GM21737 (cell line): Measurements from ENCODE around the gene TM9SF2.
A peak's percentile ranks its signal among the peaks of the same experiment; 100 is the strongest.

Source experiments
- ATAC-seq: cut with Tn5 transposase; IDR thresholded peaks from one replicate; pipeline ENCODE4 v1.9.1; 2021; ENCODE audit warnings: mild to moderate bottlenecking, moderate library complexity; ENCODE audit not compliant: unreplicated experiment

Gene TM9SF2

DNA sequence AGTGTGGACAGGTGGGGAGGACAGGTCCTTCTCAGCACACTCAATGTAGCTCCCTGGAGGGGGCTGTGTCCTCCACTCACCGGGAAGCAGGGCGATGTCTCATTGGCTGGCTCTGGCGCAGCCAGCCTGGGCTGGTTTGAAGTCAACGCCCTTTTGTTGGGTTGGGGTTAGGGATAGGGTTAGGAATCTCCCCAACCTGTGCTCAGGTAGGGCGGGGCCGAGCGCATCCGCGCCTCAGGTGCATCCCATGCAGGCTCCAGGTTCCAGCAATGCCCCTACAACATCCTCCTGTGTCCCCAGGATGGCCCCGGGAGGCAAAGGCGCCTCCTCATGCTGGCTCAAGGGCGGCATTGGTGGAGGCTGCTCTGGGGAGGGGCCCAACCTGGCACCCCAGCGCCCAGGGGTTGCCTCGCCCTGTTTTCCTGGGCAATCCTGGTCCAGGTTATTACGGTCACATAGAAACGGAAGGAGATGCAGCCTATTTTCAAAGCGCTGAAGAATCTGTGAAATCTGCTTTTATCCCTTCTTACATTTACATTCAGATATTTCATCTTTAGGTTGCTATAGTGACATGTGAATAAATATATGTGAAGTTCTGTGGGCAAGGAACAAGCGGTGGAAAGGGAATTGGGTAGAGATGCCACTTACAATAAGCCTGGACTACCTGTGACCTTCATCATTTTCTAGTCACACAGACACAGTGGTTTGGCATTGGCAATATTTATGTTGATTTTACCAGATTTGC is 74.3 kb downstream of the TM9SF2 start:
- ATAC-seq: no peak

DNA sequence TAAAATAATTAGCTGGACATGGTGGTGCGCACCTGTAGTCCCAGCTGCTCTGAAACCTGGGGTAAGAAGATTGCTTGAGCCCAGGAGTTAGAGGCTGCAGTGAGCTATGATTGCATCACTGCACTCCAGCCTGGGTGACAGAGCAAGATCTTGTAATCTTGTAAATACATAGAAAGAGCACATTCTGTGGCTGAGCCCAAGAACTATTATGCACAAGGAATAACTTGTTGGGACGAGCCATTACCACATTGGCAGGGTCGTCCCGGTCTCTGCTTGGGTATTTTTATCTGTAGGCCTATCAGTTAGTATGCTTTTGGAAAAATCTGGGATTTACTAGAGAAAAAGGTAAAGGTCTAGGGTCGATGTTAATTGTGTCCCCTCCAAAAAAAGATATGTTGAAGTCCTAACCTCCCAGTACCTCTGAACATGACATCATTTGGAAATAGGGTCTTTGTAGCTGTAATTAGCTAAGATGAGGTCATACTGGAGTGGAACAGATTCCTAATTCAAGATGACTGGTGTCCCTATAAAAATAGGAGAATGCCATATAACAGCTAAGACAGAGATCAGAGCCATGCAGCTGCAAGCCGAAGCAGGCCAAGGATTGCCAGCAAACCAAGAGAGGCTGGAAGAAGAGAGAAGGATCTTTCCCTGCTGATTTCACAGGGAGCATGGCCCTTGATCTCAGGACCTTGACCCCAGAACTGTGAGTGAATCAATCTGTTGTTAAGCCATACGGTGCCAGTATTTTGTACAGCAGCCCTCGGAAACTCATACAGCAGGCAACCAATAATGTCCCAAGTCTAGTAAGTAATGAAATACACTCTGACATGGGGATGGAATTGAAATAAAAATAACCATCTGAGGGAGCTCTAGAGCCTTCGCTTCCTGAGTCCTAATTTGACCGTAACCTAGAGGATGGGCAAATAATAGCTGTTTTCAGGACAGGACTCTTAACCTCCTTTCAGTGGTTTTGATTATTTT is 77.0 kb downstream of the TM9SF2 start:
- ATAC-seq: no peak

DNA sequence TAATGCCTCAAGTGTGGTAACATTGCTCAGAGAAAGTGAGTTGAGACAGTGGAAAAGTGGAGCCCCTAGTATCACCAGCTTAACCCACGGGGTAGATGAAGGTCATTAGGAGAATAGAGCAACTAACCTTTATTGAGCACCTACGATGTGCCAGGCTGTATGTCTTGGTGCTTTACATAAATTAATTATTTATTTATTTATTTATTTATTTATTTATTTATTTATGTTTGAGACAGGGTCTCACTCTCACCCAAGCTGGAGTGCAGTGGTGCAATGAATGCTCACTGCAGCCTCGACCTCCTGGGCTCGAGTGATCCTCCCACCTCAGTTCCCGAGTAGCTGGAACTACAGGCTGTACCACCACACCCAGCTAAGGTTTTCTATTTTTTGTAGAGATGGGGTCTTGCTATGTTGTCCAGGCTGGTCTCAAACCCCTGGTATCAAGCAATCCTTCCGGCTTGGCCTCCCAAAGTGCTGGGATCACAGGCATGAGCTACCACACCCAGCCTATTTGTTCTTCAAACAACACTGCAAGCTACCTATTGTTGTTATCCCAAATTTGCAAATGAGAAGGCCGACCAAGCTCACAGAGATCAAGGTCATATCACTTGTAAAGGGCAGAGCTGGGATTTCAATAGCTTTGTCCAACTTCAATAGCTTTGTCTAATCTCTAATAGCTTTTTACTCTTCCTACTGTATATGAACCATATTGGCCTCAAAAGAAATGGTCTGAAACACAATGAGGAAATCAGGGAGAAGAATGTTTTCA is 79.4 kb downstream of the TM9SF2 start:
- no peak for ATAC-seq

DNA sequence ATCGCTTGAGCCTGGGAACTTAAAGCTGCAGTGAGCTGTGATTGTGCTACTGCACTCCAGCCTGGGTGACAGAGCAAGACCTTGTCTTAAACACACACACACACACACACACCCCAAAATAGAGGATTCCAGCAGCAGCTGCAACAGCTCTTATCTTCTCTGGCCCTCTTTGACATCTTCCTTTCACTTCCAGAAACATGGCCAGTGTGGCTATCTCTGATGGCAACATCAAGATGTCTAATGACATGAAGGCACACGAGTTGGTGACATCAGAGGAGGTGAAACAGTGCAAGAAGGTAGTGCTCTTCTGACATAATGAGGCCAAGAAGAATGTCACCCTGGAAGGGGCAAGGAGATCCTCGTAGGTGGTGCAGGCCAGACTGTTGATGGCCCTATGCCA is 81.2 kb downstream of the TM9SF2 start:
- ATAC-seq: no peak

DNA sequence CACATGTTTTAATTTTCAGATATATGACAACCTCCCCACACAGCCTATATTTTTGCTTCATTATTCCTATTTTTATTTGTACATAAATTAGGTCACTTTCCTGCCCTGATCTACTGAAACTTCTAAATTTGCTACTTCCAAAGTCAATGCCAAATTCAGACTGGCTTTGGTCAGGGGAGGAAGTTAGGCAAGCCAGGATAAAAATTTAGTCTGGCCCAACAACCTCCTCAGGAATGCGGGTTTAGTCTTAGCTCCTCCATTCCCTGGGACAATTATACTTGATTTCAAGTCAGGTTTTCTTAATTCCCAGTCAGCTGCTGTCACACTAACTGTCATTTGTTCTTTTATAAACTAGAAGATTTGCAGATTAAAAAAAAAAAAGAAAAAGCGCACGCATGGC is 84.3 kb downstream of the TM9SF2 start:
- ATAC-seq: no peak

DNA sequence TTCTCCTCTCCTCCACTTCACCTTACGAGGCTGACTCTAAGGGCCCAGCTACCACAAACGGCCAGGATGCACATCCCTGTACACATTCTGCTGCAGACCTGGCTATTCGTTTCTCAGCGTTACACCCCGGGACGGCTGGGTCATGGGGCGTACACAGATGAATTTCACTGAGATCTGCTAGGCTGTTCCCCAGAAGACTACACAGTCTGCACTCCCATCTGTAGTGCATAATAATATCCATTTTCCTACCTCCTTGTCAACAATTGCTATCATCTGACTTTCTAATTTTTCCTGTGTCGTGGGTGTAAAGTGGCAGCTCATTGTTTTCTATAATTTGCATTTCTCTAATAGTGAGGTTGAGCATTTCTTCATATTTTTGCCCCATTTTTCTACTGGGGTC is 85.7 kb downstream of the TM9SF2 start:
- ATAC-seq: no peak

DNA sequence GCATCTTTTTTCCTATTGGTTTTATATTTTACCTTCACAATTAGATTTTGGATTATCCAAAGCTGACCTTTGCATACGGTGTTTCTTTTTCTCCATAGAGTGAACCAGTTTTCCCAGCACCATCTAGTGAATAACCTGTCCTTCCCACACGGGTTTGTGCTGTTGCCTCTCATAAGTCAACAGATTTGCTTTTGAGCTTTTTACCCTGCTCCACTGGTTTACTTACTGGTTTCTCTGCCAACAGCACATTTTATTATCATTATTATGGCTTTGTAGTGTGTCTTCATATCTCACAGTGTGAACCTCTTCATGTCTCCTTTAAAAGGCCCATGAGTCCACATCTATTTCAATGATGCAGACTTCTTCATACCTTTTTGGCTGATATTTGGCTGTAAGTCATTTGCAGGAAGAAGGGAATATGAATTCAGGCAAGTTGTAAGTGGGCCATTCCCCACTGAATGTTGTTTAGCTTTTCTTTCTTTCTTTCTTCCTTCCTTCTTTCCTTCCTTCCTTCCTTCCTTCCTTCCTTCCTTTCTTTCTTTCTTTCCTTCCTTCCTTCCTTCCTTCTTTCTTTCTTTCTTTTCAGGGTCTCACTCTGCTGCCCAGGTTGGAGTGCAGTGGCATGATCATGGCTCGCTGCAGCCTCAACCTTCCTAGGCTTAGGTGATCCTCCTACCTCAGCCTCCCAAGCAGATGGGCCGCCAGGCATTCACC is 86.8 kb downstream of the TM9SF2 start:
- ATAC-seq: no peak

DNA sequence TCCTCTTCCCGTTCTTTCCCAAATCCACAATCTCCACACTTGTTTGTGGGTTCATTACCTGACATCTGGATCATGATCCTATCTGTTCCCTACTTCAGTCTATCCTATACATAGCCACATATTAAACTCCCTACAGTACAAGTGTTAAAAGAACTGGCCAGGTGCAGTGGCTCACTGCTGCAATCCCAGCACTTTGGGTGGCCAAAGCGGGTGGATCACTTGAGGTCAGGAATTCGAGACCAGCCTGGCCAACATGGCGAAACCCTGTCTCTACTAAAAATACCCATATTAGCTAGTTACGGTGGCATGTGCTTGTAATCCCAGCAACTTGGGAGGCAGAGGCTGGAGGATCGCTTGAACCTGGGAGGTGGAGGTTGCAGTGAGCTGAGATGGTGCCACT is 88.3 kb downstream of the TM9SF2 start:
- no peak for ATAC-seq

DNA sequence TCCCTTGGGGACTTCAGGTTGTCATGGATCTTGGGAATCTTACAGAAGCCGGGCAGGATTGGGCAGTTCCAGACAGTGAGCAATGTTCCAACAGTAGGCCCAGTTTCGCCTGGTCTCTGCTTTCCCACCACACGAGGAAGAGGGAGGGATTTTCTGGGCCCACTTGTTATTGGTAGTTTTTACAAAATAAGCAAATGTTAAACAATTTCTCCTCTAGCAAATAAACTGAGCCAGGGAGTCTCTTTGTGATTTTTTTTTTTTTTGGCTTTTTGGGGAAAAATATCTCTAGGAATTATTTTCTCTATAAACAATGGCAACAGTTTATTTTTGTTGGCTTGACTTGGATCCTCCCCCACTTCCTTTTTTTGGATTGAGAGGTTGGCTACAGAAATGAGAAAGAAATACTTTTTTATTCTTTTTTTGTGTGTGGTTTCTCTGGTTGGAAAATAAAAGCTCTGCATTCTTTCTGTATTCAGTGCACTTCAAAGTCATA is 89.3 kb downstream of the TM9SF2 start:
- no peak for ATAC-seq

DNA sequence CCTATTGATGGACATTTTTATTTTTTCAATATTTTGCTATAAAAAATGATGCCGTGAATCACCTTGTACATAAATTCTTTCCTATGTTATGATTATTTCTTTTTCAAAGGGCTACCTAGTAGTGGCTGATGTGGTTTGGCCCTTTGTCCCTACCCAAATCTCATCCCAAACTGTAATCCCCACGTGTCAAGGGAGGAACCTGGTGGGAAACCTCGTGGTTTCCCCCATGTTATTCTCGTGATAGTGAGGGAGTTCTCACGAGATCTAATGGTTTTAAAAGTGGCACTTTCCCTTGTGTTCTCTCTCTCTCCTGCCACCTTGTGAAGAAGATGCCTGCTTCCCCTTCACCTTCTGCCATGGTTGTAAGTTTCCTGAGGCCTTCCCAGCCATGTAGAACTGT is 94.9 kb downstream of the TM9SF2 start:
- ATAC-seq: no peak

DNA sequence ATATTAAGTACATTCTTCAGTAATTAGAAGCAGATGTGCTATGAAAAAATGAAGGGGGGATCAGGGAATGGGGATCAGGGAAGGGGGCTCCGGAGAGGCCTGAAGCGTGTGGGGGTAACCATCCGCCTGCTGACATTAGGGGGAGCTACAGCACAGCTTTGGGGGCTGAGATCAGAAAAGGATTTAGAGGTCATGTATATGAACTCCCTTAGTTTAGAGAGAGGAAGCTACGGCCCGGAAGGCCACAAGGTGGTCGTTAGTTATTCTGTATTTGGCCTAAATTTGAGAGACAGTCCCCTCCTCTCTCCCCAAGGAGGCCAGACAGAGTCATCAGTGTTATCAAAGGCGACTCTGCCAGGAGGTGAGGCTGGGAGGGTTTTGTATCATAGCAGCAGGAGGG is 99.0 kb downstream of the TM9SF2 start:
- no peak for ATAC-seq

DNA sequence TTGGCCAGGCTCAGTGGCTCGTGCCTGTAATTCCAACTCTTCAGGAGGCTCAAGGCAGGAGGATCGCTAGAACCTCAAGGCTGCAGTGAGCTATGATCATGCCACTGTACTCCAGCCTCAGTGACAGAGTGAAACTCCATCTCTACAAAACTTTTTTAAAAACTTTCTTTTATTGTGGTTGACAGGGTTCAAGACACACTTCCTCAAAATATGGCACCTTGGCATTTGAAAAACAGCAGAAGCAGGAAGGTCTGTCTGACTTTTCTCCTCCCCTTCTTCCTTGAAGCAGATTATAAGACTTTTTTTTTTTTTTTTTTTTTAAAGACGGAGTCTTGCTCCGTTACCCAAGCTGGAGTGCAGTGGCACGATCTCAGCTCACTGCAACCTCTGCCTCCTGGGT is 100.3 kb downstream of the TM9SF2 start:
- ATAC-seq: no peak

DNA sequence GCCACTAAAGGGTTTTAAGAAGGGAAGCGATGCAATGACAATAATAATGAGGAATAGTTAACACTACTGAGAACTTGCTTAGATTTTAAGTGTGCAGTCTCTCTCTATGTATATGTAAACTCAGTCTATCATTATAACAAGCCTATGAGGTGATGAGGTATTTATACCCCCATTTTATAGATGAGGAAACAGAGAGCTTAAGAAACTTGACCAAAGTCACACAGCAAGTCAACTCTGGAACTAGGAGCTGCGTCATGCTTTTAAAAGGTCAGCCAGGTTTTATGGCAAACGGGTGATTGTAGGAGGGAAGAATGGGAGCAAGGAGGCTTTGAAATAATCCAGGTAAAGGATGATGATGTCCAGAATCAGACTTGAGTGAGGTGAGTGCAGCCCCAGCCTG is 103.4 kb downstream of the TM9SF2 start:
- ATAC-seq: no peak

DNA sequence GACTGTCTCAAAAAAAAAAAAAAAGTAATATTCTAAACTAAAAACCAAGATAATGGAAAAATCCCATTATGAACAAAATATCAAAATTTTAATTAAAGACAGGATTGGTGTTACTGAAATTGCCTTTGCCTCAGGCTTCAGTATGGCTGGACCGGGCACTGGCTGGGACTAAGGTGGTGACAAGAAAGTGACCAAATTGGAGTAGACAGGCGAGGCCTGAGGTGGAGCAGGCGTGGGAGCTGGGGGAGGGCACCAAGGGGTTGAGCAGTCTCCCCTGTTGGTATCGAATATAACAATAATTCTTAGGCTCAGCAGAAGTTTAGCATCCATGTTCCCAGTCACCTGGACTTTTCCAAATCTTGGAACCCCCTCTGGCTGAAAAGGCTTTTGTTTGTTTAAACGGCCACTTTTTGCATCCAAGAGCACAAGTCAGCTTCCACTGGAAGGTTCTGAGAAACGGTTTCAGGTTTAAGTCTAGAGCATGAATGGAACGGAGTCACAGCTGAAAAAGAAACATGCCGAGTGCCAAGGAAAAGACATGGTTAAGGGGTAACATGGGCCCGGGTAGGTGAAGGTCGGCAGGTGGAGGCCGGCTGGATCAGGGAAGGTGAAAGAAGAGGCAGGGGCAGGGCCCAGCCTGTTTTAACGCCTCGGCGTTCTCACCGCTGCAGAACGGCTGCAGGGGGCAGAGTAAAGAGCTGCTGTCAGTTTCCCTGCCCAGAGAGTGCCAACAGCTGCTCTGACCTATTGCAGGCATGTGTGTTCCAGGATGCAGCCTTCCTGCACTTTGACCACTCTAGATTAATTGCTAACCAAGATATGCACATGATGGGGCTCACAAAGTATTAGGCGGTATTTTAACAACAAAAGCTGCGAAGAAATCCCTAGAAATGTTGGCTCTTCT is 104.4 kb downstream of the TM9SF2 start:
- ATAC-seq: peak; percentile 63

DNA sequence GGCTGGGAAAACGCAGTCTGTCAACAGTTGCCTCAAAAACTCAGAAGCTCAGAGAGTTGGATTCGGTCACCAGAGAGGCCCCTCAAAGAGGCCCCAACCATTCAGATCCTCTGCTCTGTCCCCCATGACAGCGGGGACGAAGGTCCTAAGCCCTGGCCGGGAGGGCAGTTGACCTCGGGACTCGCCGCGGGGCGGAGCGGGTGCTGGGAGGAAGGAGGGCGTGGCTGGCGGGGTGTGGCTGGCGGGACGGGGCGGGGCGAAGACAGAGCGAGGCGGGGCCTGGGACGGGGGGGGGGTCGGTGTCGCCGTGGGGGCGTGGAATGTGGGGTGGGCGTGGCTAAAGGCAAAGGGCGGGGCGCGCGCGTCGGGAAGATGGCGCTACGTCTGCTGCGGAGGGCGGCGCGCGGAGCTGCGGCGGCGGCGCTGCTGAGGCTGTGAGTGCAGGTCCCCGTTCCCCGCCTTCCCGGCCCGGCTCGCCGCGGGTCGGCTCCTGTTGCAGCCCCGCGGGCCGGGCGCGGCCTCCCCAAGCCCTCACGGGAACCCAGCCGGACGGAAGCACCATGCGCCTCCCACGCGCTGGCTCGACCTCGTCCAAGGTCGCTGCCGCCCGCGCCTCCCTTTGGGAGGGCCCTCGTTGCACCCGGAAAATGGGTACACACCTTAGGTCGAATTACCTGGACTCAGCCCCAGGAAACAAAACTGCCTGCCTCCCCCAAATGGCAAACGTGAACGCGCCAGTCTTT is 105.2 kb downstream of the TM9SF2 start, which contains the start of gene CLYBL:
TSS of gene CLYBL (plus strand) at position 367 of the 743 bp plus-strand sequence.
- ATAC-seq: peak; percentile 86

DNA sequence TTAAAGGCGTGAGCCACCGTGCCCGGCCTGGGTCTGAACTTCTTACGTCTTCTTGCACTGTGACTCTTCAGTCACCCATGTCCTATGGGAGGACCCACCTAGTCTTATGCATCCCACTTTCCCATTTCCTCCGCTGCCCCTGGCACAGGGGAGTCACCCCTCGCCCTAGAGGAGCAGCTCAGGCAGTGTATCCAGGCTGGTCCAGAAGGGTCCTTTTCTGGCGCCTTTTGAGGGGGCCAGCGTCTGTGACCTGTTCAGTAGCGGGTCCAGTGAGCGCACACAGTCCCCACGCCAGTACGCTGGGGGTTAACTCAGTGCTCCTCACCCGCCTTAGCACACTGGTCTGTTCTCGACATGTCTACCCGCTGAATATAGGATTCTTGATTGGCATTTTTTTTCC is 107.1 kb downstream of the TM9SF2 start:
- ATAC-seq: no peak

DNA sequence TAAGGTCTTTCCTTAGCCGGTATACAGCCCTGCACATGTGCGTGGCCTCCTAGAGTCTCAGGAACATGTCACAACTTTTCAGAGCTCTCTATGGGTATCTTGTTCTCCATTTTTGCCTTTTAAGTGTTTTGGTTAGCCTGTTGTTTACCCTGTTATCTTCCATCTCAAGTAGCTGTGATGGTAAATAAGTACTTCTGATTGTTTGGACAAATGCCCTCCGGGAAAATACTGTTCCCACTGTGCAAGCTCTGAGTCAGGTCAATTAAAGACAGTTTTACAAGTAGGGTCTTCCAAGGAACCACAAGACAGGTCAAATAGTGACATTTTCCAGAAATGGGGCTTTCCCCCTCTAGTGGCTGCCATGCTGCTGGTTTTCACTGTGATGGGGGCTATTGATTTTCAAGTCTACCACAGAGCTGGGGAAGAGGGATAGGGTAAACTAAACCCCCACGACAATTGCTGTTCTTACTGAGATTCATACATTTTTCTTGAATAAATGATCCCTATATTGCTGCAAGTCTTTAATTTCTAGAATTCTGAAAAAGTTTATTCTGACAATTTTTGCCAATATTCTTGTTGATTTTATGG is 109.5 kb downstream of the TM9SF2 start:
- no peak for ATAC-seq
